Measurements from ENCODE around the gene KCNJ12. TPM values are rescaled to one million over a fixed set of nuclear protein-coding genes. Genes with fewer than 3 reads are reported as not detected.
A peak's percentile ranks its signal among the peaks of the same experiment; 100 is the strongest.
"Not testable (repeated sequence)": the region's sequence is repeated elsewhere in the genome, so short reads cannot be mapped to it uniquely, and the experiment has no call there.

Gene KCNJ12
- total RNA-seq, 1 donor from 2014 or later = 0.10 TPM

DNA sequence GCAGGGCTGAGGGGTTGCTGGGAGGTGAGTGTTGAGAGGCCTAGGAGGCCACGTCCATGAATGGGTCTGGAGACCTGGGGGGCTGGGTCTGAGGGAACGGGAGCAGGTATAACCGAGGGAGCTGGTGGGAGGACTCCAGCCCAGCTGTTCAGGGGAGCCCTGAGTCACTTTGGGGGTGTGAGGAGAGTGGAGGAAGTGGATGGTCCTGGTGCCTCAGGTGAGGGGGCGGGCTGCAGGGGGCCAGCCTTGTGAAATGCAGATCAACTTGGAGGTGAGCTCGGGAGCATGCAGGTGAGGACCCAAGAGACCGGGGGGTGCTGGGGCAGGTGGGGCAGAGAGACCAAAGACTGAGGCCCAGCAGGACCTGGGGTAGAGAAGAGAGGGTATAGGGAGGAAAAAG lies 79.6 kb downstream of the KCNJ12 start:
- no peak for DNase-seq (ENCODE audit: low spot score, unreplicated experiment)
- Mint-ChIP-seq H3K36me3 (ENCODE audit: insufficient read depth) (no peaks in the 10 kb centered on the region), H3K9me3 (ENCODE audit: low read depth) (no peaks in the 10 kb centered on the region), H3K27ac (peak overlapping the region; percentile 62), H3K4me3 (ENCODE audit: low read depth) (no peak overlapping the region), H3K27me3 (peaks cover 80% of the 10 kb centered on the region), H3K4me1 (ENCODE audit: low read depth) (peaks cover 3% of the 10 kb centered on the region)
- TF ChIP-seq, protein P1, sequence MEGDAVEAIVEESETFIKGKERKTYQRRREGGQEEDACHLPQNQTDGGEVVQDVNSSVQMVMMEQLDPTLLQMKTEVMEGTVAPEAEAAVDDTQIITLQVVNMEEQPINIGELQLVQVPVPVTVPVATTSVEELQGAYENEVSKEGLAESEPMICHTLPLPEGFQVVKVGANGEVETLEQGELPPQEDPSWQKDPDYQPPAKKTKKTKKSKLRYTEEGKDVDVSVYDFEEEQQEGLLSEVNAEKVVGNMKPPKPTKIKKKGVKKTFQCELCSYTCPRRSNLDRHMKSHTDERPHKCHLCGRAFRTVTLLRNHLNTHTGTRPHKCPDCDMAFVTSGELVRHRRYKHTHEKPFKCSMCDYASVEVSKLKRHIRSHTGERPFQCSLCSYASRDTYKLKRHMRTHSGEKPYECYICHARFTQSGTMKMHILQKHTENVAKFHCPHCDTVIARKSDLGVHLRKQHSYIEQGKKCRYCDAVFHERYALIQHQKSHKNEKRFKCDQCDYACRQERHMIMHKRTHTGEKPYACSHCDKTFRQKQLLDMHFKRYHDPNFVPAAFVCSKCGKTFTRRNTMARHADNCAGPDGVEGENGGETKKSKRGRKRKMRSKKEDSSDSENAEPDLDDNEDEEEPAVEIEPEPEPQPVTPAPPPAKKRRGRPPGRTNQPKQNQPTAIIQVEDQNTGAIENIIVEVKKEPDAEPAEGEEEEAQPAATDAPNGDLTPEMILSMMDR (IDR thresholded peaks at IDR 0.05; ENCODE audit: unreplicated experiment) = no peak

DNA sequence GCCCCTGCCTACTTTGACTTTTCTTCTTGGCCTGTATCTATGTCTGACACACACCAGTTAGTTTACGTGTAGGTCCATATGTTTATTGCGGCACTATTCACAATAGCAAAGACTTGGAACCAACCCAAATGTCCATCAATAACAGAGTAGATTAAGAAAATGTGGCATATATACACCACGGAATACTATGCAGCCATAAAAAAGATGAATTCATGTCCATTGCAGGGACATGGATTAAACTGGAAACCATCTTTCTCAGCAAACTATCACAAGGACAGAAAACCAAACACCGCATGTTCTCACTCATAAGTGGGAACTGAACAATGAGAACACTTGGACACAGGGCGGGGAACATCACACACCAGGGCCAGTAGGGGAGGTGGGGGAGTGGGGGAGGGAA lies 80.3 kb downstream of the KCNJ12 start:
- not testable (repeated sequence) for H3K4me1 Mint-ChIP-seq (ENCODE audit: low read depth); H3K9me3 Mint-ChIP-seq (ENCODE audit: low read depth); H3K4me3 Mint-ChIP-seq (ENCODE audit: low read depth); H3K27ac Mint-ChIP-seq; H3K36me3 Mint-ChIP-seq (ENCODE audit: insufficient read depth); DNase-seq (ENCODE audit: low spot score, unreplicated experiment)
- peaks cover 83% of the 10 kb centered on the region for H3K27me3 Mint-ChIP-seq

DNA sequence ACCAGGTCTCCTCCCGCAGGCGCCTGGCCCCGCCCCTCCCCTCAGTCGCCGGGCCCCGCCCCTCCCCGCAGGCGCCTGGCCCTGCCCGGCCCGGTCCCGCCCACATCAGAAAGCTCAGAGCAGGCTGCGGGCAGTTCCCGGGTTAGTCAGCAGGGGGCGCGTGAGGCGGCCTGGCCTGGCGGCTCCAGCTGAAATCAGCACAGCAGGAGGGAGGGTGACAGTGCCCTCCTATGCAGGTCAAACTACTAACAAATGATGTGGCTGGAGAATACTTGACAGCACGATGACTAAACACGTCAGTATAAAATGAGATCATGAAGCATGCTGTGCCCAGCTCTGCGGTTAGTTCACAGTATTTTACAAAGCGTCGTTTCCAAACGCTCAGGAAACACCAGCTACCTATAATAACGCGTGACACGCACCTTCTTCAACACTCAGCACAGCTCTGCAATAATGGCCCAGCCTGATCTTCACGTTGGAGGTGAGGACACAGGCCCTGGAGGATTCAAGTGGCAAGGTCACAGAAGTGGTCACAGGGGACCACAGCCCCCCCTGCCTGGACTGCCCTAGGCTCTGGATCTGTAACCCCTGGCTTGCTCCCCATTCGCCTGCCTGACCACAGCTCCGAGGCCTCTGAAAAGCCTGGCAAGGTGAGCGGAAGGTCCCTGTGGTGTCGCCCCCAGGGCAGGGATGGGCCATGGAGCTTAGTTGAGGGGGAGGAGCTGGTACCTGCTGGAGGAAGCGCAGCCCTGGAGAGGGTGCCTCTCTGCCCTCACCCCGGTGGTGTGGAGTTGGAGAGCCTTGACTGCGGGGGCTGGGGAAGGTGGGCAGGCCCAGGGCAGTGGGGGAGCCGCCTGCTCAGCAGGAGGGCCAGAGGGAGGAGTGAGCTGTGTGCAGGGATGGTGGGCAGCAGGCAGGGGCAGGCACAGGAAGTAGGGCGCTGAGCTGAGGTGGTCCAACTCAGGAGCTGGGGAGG lies 81.2 kb downstream of the KCNJ12 start:
- peak; percentile 95 for DNase-seq (ENCODE audit: low spot score, unreplicated experiment)
- no peak overlapping the region for H3K4me3 Mint-ChIP-seq (ENCODE audit: low read depth)

GRCh38 chr17:21458054-21458453 lies 81.9 kb downstream of the KCNJ12 start:
- H3K4me1 Mint-ChIP-seq (ENCODE audit: low read depth) = peaks cover 3% of the 10 kb centered on the region
- no peak overlapping the region for H3K27ac Mint-ChIP-seq
- peaks cover 86% of the 10 kb centered on the region for H3K27me3 Mint-ChIP-seq
- no peak for DNase-seq (ENCODE audit: low spot score, unreplicated experiment)
- no peaks in the 10 kb centered on the region for H3K9me3 Mint-ChIP-seq (ENCODE audit: low read depth)
- no peak overlapping the region for H3K4me3 Mint-ChIP-seq (ENCODE audit: low read depth)
- H3K36me3 Mint-ChIP-seq (ENCODE audit: insufficient read depth) = no peaks in the 10 kb centered on the region
- TF ChIP-seq, protein P1 (IDR thresholded peaks at IDR 0.05; ENCODE audit: unreplicated experiment) = no peak

More for the DNA sequence above, 81.2 kb downstream of the KCNJ12 start:
- peak overlapping the region; percentile 6 for H3K27ac Mint-ChIP-seq
- peaks cover 3% of the 10 kb centered on the region for H3K4me1 Mint-ChIP-seq (ENCODE audit: low read depth)
- no peaks in the 10 kb centered on the region for H3K36me3 Mint-ChIP-seq (ENCODE audit: insufficient read depth)
- H3K27me3 Mint-ChIP-seq = peaks cover 85% of the 10 kb centered on the region
- no peaks in the 10 kb centered on the region for H3K9me3 Mint-ChIP-seq (ENCODE audit: low read depth)
- TF ChIP-seq, protein P1 (IDR thresholded peaks at IDR 0.05; ENCODE audit: unreplicated experiment) = peak; percentile 98

GRCh38 chr17:21459536-21459935 lies 83.4 kb downstream of the KCNJ12 start:
- Mint-ChIP-seq H3K4me1 (ENCODE audit: low read depth) (peaks cover 12% of the 10 kb centered on the region), H3K27me3 (peaks cover 86% of the 10 kb centered on the region), H3K9me3 (ENCODE audit: low read depth) (no peaks in the 10 kb centered on the region), H3K27ac (no peak overlapping the region), H3K36me3 (ENCODE audit: insufficient read depth) (no peaks in the 10 kb centered on the region), H3K4me3 (ENCODE audit: low read depth) (no peak overlapping the region)
- TF ChIP-seq, protein P1 (IDR thresholded peaks at IDR 0.05; ENCODE audit: unreplicated experiment) = no peak
- DNase-seq (ENCODE audit: low spot score, unreplicated experiment) = no peak
